Islet of Langerhans (tissue), 1 donor: Measurements from ENCODE around the gene SVBP.

Source experiments
- FAIRE-seq: peaks from one replicate; lab custom pipeline; 2011; peaks lifted over from hg19 to GRCh38; lab: Jason Lieb, UNC

Gene SVBP

GRCh38 chr1:42801832-42802473 lies 15.2 kb downstream of the SVBP start:
- no peak for FAIRE-seq

- no peak for FAIRE-seq
These were observed 19.2 kb downstream of the SVBP start for GRCh38 chr1:42797979-42798378.

GRCh38 chr1:42797414-42797813 lies 19.8 kb downstream of the SVBP start:
- no peak for FAIRE-seq

GRCh38 chr1:42793824-42794223 lies 23.4 kb downstream of the SVBP start:
- FAIRE-seq = no peak

- FAIRE-seq = no peak
These were observed 29.2 kb downstream of the SVBP start for GRCh38 chr1:42788021-42788420.

- no peak for FAIRE-seq
These were observed 31.1 kb downstream of the SVBP start for GRCh38 chr1:42786097-42786496.

GRCh38 chr1:42784946-42785693 lies 32.1 kb downstream of the SVBP start, which contains the start of gene TMEM269:
Gene TMEM269 (plus strand): TSS chr1:42784991. CDS start chr1:42789894, 4,903 bp downstream.
- no peak for FAIRE-seq

GRCh38 chr1:42784547-42784945 lies 32.7 kb downstream of the SVBP start:
- no peak for FAIRE-seq

- no peak for FAIRE-seq
These were observed 34.1 kb downstream of the SVBP start for GRCh38 chr1:42783092-42783491.

GRCh38 chr1:42780176-42780575 lies 37.0 kb downstream of the SVBP start:
- FAIRE-seq = no peak

- no peak for FAIRE-seq
These were observed 37.5 kb downstream of the SVBP start for GRCh38 chr1:42779725-42780124.

GRCh38 chr1:42777852-42778251 lies 39.3 kb downstream of the SVBP start:
- FAIRE-seq = no peak

- FAIRE-seq = no peak
These were observed 40.7 kb downstream of the SVBP start for GRCh38 chr1:42776502-42776901.

- FAIRE-seq = no peak
These were observed 42.2 kb downstream of the SVBP start for GRCh38 chr1:42774928-42775526.

GRCh38 chr1:42773420-42773819 lies 43.8 kb downstream of the SVBP start:
- no peak for FAIRE-seq

- FAIRE-seq = no peak
These were observed 47.4 kb downstream of the SVBP start for GRCh38 chr1:42769811-42770210.

GRCh38 chr1:42768172-42768571 lies 49.0 kb downstream of the SVBP start:
- no peak for FAIRE-seq

GRCh38 chr1:42767510-42768000 lies 49.6 kb downstream of the SVBP start:
- FAIRE-seq = no peak

GRCh38 chr1:42766741-42767509 lies 50.3 kb downstream of the SVBP start, which contains the start of the genes C1orf50 and P3H1:
Gene C1orf50 (plus strand): TSS chr1:42767249. CDS start chr1:42767312, 63 bp downstream.
Gene P3H1 (minus strand): TSS chr1:42767028. CDS start chr1:42766971, 57 bp downstream.
- FAIRE-seq = no peak

GRCh38 chr1:42765832-42766740 lies 51.1 kb downstream of the SVBP start:
- no peak for FAIRE-seq

GRCh38 chr1:42765269-42765668 lies 51.9 kb downstream of the SVBP start:
- FAIRE-seq = no peak
